Measurements from ENCODE around the gene MEST.
"Not testable (repeated sequence)": the region's sequence is repeated elsewhere in the genome, so short reads cannot be mapped to it uniquely, and the experiment has no call there.

The MEST gene

GRCh38 chr7:130485734-130486113 lies 6.2 kb upstream of the MEST start:
- no peak for DNase-seq (ENCODE audit: low spot score)

GRCh38 chr7:130486114-130486953 lies 5.6 kb upstream of the MEST start:
- peak; percentile 28 for DNase-seq (ENCODE audit: low spot score)

GRCh38 chr7:130486954-130487436 lies 4.9 kb upstream of the MEST start:
- no peak for DNase-seq (ENCODE audit: low spot score)

GRCh38 chr7:130488392-130489139 lies 3.3 kb upstream of the MEST start:
- no peak for DNase-seq (ENCODE audit: low spot score)

- no peak for DNase-seq (ENCODE audit: low spot score)
Observed at GRCh38 chr7:130489140-130489983, 2.5 kb upstream of the MEST start.

GRCh38 chr7:130490311-130490791 lies 1.5 kb upstream of the MEST start:
- DNase-seq (ENCODE audit: low spot score): no peak

GRCh38 chr7:130490888-130491804 lies 739 bp upstream of the MEST start:
- no peak for DNase-seq (ENCODE audit: low spot score)

GRCh38 chr7:130492523-130493274 lies 814 bp downstream of the MEST start:
- DNase-seq (ENCODE audit: low spot score): no peak

GRCh38 chr7:130493275-130493873 lies 1.5 kb downstream of the MEST start:
- DNase-seq (ENCODE audit: low spot score): no peak

GRCh38 chr7:130494431-130494858 lies 2.6 kb downstream of the MEST start:
- DNase-seq (ENCODE audit: low spot score): no peak

- no peak for DNase-seq (ENCODE audit: low spot score)
Observed at GRCh38 chr7:130500463-130500862, 8.6 kb downstream of the MEST start.

- no peak for DNase-seq (ENCODE audit: low spot score)
Observed at GRCh38 chr7:130500910-130501309, 9.0 kb downstream of the MEST start.

- DNase-seq (ENCODE audit: low spot score): no peak
Observed at GRCh38 chr7:130505753-130506152, 13.9 kb downstream of the MEST start.

- no peak for DNase-seq (ENCODE audit: low spot score)
Observed at GRCh38 chr7:130506358-130506757, 14.5 kb downstream of the MEST start.

GRCh38 chr7:130512038-130512437 lies 20.2 kb downstream of the MEST start:
- not testable (repeated sequence) for DNase-seq (ENCODE audit: low spot score)

- no peak for DNase-seq (ENCODE audit: low spot score)
Observed at GRCh38 chr7:130513447-130513846, 21.6 kb downstream of the MEST start.

- no peak for DNase-seq (ENCODE audit: low spot score)
Observed at GRCh38 chr7:130515315-130516040, 23.6 kb downstream of the MEST start.

- DNase-seq (ENCODE audit: low spot score): no peak
Observed at GRCh38 chr7:130521258-130521951, 29.5 kb downstream of the MEST start.
